GM12865 (cell line): ENCODE measurements around the gene MBOAT1.

ENCODE experiments used
- DNase-seq: peaks from one replicate; pipeline ENCODE4 v3.0.0; 2010; ENCODE audit warnings: low read depth
- H3K4me3 ChIP-seq: 2 replicates; pipeline ENCODE4 v1.5.1; 2011; ENCODE audit warnings: mild to moderate bottlenecking, low read depth, low read length, control low read depth
- TF ChIP-seq, protein P1 (sequence below): IDR thresholded peaks from 2 replicates; pipeline ENCODE4 v1.5.1; 2011; ENCODE audit warnings: low read length, control low read depth, low read depth, inconsistent platforms; ENCODE audit not compliant: insufficient read depth; ENCODE audit errors: missing control alignments

MBOAT1 gene

DNA sequence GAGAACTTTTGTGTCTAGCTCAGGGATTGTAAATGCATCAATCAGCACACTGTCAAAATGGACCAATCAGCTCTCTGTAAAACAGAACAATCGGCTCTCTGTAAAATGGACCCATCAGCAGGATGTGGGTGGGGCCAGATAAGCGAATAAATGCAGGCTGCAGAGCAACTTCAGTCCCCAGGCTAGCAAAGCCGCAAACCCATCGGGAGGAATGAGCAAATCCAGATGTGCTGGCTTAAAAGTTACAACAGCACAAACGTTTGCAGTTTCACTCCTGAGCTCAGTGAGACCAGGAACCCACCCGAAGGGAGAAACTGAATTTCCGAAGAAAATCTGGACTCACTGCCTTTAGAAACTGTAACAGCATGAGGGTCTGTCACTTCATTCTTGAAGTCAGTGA, 21.9 kb upstream of the MBOAT1 start:
- TF ChIP-seq, protein P1, sequence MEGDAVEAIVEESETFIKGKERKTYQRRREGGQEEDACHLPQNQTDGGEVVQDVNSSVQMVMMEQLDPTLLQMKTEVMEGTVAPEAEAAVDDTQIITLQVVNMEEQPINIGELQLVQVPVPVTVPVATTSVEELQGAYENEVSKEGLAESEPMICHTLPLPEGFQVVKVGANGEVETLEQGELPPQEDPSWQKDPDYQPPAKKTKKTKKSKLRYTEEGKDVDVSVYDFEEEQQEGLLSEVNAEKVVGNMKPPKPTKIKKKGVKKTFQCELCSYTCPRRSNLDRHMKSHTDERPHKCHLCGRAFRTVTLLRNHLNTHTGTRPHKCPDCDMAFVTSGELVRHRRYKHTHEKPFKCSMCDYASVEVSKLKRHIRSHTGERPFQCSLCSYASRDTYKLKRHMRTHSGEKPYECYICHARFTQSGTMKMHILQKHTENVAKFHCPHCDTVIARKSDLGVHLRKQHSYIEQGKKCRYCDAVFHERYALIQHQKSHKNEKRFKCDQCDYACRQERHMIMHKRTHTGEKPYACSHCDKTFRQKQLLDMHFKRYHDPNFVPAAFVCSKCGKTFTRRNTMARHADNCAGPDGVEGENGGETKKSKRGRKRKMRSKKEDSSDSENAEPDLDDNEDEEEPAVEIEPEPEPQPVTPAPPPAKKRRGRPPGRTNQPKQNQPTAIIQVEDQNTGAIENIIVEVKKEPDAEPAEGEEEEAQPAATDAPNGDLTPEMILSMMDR = no peak

DNA sequence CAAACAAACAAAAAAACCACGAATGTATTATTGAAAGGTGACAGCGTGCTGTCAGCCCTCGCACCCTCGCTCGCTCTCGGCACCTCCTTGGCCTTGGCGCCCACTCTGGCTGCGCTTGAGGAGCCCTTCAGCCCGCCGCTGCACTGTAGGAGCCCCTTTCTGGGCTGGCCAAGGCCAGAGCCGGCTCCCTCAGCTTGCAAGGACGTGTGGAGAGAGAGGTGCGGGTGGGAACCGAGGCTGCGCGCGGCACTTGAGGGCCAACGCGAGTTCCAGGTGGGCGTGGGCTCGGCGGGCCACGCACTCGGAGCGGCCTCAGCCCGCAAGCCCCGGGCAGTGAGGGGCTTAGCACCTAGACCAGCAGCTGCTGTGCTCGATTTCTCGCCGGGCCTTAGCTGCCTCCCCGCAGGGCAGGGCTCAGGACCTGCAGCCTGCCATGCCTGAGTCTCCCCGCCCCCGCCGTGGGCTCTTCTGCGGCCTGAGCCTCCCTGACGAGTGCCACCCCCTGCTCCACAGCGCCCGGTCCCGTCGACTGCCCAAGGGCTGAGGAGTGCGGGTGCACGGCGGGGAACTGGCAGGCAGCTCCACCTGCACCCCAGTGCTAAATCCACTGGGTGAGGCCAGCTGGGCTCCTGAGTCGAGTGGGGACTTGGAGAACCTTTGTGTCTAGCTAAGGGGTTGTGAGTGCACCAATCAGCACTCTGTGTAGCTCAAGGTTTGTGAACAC, 20.9 kb upstream of the MBOAT1 start:
- no peak for DNase-seq
- H3K4me3 ChIP-seq = no peak overlapping the region
- TF ChIP-seq, protein P1 = no peak

More for the DNA sequence above, 21.9 kb upstream of the MBOAT1 start:
- no peak overlapping the region for H3K4me3 ChIP-seq
- DNase-seq = no peak

DNA sequence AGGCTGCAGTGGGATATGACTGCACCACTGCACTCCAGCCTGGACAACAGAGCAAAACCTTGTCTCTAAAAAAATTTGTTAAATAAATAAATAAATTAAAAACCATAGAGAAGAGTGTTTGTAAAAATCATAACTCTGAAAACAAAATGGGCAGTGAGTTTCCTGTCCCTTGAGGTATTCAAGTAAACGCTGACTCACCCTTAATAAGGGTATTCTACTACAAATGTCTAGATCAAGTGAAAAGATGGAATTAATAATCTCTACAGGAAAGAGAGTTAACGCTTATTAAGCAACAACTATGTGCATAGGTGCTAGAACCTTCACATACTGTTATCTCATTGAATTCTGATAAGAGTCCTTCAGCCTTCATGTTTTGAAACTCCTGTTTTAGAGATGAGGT, 19.9 kb upstream of the MBOAT1 start:
- DNase-seq = no peak
- H3K4me3 ChIP-seq = no peak overlapping the region
- TF ChIP-seq, protein P1 = no peak

DNA sequence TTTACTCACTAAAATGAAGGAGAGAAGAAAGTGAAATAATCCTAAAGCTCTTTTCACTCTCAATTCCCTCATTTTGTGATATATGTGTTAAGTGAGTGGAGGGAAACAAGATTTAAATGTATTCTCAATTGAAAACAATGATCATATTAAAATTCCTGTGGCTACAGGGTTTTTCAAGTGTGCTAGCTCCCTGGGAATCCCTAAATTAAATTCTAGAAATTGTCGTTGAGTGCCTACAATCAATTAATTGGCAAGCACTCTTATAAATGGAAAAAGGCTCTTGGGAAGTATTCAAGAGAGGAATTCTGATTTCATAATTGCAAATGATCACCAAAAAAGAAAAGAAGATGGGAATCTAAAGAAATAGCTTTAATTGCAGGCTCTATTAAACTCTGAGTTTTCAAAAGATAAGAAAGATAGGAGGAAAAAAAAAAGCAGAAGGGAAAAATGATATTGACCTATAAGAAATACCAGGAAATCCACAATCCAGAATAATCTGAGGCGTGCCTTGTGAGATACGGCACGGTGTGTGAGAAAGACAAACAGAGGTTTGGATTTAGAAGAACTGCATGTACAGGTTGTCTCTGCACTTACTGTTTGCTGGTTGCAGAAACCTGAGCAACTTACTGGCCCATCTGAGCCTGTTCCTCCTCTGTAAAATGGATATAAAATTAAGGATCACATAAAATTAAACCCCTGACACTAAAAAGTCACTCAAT, 18.3 kb upstream of the MBOAT1 start:
- no peak overlapping the region for H3K4me3 ChIP-seq
- TF ChIP-seq, protein P1 = no peak

DNA sequence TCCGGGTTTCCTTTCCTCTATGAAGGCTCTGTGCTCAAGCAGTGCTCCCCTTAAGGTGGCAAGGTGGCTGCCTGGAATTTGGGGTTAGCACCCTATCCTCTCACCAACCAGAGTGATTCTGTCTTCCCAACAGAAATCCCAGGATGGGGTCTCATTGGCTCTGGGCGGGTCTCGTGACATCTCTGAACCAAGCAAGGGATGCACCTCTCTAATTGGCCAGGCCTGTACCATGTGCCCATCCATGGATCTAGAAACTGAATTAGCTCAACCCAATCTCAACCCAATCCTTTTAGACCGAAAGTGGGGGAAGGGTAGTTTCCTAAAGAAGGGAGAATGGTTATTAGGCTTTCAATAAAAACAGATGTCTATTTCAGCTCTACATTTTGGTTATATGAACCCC, 17.6 kb upstream of the MBOAT1 start:
- TF ChIP-seq, protein P1 = no peak
- no peak overlapping the region for H3K4me3 ChIP-seq
- no peak for DNase-seq

More for the DNA sequence above, 18.3 kb upstream of the MBOAT1 start:
- no peak for DNase-seq

DNA sequence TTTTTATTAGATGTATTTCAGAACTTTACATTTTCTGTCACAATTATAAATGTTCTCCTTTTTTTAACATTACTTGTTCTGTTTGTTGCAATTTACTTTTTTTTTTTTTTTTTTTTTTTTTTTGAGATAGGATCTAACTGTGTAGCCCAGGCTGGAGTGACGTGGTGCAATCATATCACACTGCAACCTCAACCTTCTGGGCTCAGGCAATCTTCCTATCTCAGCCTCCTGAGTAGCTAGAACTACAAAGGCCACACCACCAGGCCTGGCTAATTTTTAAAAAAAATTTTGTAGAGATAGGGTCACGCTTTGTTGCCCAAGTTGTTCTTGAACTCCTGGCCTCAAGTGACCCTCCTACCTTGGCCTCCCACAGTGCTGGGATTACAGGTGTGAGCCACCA, 15.1 kb upstream of the MBOAT1 start:
- DNase-seq = no peak
- TF ChIP-seq, protein P1 = no peak
- H3K4me3 ChIP-seq = no peak overlapping the region

DNA sequence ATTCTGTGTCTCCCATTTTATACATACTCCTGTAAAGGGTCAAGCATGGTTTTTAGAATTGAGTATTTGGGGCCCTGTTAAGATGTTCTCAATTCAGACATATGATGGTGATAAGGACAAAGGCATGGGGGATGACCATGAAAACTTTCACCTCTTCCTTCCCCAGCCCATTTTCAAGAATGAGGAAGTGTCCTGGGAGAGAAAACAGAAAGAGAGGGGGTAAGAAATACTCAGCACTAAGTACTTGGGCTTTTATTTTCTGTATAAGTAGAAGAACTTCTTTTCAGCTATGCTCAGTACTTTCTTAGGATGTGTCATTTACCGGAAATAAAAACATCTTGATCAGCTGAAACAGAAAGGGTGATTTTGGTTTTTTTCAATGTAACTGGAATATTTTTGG, 10.9 kb upstream of the MBOAT1 start:
- TF ChIP-seq, protein P1 = no peak
- H3K4me3 ChIP-seq = no peak overlapping the region
- no peak for DNase-seq
